ENCODE results near the gene STAT5B.

STAT5B gene

GRCh38 chr17:42294469-42295398 lies 18.5 kb upstream of the STAT5B start:
- H3K79me2 ChIP-seq: no peaks in the 10 kb centered on the region
- no peak overlapping the region for H3K4me2 ChIP-seq (ENCODE audit: low read length)
- no peaks in the 10 kb centered on the region for H3K4me1 ChIP-seq
- no peak overlapping the region for H2AFZ ChIP-seq
- H3K27me3 ChIP-seq (ENCODE audit: control insufficient read depth, insufficient read depth, low read length): no peaks in the 10 kb centered on the region
- TF ChIP-seq CTCF (IDR thresholded peaks at IDR 0.05): no peak
- no peaks in the 10 kb centered on the region for H3K36me3 ChIP-seq (ENCODE audit: control insufficient read depth, insufficient read depth, low read length)
- no peak overlapping the region for H3K4me3 ChIP-seq (ENCODE audit: low read depth, low read length)
- H3K9ac ChIP-seq: no peak overlapping the region
- H3K9me3 ChIP-seq (ENCODE audit: control insufficient read depth, low read length): no peaks in the 10 kb centered on the region
- H3K27ac ChIP-seq: no peak overlapping the region

- Histone ChIP-seq H3K27ac (no peak overlapping the region), H3K36me3 (ENCODE audit: control insufficient read depth, insufficient read depth, low read length) (no peaks in the 10 kb centered on the region), H3K27me3 (ENCODE audit: control insufficient read depth, insufficient read depth, low read length) (no peaks in the 10 kb centered on the region), H3K4me1 (peaks cover 4% of the 10 kb centered on the region), H2AFZ (no peak overlapping the region), H3K79me2 (no peaks in the 10 kb centered on the region), H3K9me3 (ENCODE audit: control insufficient read depth, low read length) (no peaks in the 10 kb centered on the region), H3K4me2 (ENCODE audit: low read length) (no peak overlapping the region), H3K4me3 (ENCODE audit: low read depth, low read length) (no peak overlapping the region), H3K9ac (no peak overlapping the region)
- no peak for TF ChIP-seq CTCF (IDR thresholded peaks at IDR 0.05)
These were observed 14.9 kb upstream of the STAT5B start for GRCh38 chr17:42291129-42291528.

DNA sequence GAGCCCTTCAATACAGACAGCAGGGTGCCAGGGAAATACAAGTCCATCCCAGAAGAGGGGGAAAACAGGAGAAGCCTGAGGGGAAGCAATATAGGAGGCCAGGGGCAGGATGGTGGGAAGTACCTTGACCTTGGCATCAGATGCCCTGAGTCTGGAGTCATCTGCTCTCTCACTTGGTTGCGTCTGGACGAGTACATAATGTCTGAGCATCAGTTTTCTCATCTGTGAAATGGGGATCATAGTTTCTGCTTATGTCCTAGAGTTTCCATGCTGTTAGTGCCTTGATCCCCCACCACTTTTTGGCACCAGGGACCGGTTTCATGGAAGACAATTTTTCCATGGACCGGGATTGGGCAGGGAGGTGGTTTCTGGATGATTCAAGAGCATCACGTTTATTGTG lies 14.4 kb upstream of the STAT5B start:
- Histone ChIP-seq H3K4me2 (ENCODE audit: low read length) (no peak overlapping the region), H2AFZ (no peak overlapping the region), H3K79me2 (no peaks in the 10 kb centered on the region), H3K36me3 (ENCODE audit: control insufficient read depth, insufficient read depth, low read length) (no peaks in the 10 kb centered on the region), H3K4me3 (ENCODE audit: low read depth, low read length) (no peak overlapping the region), H3K9ac (no peak overlapping the region), H3K27me3 (ENCODE audit: control insufficient read depth, insufficient read depth, low read length) (no peaks in the 10 kb centered on the region), H3K27ac (no peak overlapping the region), H3K4me1 (peaks cover 4% of the 10 kb centered on the region), H3K9me3 (ENCODE audit: control insufficient read depth, low read length) (no peaks in the 10 kb centered on the region)
- TF ChIP-seq CTCF (IDR thresholded peaks at IDR 0.05): no peak

DNA sequence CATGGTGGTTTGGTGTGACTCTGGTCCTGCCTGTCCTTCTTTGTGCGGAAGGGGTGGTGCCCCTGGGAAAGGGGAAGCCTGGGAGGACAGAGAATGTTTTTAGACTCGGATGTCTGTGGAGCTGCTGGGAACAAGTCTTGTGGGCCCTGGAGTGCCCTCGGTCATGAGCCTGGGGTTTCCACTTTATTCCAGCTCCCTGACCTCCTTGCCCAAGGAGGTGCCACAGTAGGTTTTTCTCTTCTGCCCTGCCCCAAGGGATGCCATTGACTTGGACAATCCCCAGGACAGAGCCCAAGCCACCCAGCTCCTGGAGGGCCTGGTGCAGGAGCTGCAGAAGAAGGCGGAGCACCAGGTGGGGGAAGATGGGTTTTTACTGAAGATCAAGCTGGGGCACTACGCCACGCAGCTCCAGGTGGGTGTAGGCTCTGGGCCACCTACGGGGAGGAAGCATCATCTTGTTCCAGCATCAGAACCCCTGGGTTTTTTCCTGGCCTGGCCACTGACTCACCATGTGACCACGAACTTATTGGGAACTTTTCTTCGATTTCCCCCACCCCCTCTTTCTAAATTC lies 13.5 kb upstream of the STAT5B start:
- no peaks in the 10 kb centered on the region for H3K9me3 ChIP-seq (ENCODE audit: control insufficient read depth, low read length)
- no peaks in the 10 kb centered on the region for H3K36me3 ChIP-seq (ENCODE audit: control insufficient read depth, insufficient read depth, low read length)
- no peak overlapping the region for H2AFZ ChIP-seq
- no peak overlapping the region for H3K27ac ChIP-seq
- H3K27me3 ChIP-seq (ENCODE audit: control insufficient read depth, insufficient read depth, low read length): no peaks in the 10 kb centered on the region
- H3K79me2 ChIP-seq: no peaks in the 10 kb centered on the region
- H3K4me2 ChIP-seq (ENCODE audit: low read length): no peak overlapping the region
- H3K4me1 ChIP-seq: peaks cover 4% of the 10 kb centered on the region
- H3K9ac ChIP-seq: no peak overlapping the region
- TF ChIP-seq CTCF (IDR thresholded peaks at IDR 0.05): no peak
- H3K4me3 ChIP-seq (ENCODE audit: low read depth, low read length): no peak overlapping the region
